Eye (tissue), 1 donor: ENCODE results near the gene RANGAP1.

Source experiments
- DNase-seq: peaks from one replicate; pipeline ENCODE4 v3.0.0-alpha.2; 2015

The RANGAP1 gene

GRCh38 chr22:41231369-41231768, 54.6 kb downstream of the RANGAP1 start:
- DNase-seq = no peak

DNA sequence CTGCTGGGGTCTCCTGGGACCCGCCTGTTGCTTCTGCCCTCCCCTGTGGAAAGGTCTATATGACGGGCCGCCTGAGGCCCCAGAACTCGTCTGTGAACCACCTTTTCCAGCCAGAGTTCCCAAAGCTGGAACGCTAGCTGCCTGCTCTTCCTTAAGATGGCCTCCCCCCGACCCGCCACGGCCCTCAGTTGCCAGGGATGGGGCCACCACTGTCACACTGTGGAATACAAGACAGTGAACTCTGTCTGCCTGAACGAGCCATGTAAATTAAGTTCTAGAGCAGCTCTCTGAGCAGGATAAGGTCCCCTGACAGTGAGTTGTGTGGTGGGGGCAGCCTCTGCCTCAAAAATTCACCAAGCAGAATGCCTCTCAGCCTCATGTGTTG, 55.6 kb downstream of the RANGAP1 start:
- no peak for DNase-seq

DNA sequence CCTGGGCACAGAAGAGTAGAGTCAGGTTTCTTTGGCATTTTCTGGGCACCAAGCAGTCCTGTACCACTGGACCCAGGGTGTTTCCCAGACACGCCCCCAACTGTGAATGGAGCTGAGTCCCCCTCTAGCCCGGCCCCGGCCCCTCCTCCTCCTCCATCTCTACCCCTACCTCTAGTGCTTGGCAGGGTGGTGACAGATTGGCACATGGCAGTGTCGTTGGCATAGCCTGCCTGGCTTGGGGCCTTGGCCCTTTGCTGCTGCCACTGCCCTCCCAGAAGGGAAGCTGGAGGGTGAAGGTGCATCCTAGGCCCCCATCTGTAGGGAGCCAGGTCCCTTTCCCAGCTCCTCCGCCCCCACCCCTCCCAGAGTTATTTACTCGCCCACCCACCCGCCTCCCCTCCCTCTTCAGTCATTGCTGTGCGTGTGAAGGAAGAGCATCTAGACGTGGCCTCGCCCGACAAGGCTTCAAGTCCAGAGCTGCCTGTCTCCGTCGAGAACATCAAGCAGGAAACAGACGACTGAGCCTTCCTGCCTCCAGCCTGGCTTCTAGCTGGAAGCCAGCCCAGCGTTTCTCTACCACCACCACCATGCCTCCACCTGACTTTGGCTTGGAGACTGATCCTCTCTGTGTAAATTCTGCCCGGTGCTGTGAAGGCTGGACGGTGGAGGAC, 56.1 kb downstream of the RANGAP1 start:
- DNase-seq = no peak

DNA sequence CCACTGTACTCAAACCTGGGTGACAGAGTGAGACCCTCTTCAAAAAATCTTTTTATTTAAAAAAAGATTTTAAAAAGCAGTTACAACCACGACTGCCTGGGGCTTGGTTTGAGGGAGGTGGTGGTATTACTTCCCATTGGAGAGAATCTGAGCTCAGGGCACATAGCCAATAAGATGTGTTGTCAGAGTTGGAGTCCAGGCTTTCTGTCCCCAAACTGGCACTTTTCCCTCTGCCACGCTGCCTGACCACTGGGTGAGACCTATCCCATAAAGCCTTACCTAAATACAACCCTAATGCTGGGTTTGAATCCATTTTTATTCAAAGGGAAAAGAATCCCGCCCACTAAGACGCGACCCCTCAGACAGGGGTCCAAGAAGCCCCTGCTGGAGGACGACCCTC, 56.8 kb downstream of the RANGAP1 start:
- DNase-seq = no peak

DNA sequence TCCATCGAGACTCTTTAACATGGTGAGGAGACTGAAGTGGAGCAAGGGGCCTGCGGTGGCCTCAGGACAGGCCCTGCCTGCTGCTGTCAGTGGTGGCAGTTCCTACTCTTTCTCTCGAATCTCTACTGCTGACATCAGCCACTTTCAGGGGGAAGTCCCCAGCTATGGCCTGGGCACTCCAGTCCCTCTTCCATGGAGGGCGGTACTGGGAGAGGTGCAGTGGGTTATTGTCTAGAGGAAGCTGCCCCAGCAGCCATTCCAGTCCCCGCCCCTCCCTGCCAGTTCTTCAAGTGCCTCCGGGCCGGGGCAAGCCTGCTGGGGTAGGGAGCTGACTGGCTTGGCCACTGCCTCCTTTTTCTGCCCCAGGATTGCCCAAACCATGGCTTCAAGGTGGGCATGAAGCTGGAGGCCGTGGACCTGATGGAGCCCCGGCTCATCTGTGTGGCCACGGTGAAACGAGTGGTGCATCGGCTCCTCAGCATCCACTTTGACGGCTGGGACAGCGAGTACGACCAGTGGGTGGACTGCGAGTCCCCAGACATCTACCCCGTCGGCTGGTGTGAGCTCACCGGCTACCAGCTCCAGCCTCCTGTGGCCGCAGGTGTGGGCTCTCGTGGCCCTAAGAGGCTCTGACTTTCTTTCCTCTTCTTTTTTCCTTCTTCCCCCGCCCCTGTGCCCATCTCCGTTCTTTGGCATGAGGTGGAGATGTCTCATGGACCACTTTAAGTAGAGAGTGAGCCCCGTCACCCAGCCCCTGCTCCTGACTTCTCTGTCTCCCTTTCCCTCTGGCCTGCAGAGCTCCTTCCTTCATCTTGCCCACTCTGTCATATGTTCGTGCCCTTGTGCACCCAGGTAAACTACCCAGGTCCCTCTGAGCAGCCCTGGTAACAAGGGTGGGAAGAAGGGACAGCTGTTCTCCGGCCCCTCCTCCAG, 59.0 kb downstream of the RANGAP1 start:
- DNase-seq = no peak

DNA sequence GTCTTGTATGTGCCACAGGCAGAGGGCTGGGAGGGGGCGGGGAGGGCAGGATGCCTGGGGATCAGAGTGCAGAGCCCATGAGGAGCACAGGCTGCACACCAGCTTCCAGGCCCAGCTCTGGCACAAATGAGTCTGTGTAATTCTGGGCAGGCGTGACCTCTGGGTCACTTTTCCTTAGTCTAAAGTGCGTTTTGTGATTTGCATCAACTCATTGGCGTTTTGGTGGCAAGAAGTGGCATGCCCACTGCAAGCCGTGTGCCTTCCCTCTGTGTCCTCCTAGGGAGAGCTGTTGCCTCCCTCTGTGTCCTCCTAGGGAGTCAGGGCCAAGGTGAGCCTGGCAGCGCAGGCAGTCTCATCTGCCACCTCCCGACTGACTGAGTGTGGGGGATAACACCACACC, 62.5 kb downstream of the RANGAP1 start:
- DNase-seq = no peak

DNA sequence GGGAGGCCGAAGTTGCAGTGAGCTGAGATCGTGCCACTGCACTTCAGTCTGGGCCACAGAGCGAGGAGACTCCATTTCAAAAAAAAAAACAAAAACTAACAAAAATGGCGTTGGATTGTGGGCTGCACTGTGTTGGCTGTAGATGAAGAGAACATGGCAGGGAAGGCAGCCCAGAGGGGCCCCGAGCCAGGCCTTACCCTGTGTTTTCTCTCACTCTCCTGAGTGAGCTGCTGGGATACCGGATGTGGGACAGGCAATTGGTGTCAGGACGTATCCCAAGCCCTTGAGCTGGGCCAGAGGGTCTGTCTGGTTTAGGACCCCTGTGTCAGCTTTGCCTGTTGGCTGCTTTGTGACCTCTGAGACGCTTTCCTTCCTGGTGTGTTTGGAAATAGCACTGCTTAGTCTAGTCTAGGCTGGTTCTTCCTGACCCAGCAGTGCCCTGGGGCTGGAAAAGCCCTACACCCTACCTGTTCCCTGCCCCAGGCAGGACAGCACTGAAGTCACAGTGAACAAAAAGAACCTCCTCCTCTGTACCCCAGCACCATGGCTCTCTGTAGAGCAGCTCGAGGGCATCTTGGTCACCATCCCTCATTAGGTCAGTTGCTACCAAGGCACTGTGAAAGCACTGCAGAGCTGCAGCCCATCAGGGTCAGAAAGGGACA, 63.0 kb downstream of the RANGAP1 start:
- no peak for DNase-seq

- peak; percentile 24 for DNase-seq
Measured at GRCh38 chr22:41217553-41218157, 68.3 kb downstream of the RANGAP1 start.

DNA sequence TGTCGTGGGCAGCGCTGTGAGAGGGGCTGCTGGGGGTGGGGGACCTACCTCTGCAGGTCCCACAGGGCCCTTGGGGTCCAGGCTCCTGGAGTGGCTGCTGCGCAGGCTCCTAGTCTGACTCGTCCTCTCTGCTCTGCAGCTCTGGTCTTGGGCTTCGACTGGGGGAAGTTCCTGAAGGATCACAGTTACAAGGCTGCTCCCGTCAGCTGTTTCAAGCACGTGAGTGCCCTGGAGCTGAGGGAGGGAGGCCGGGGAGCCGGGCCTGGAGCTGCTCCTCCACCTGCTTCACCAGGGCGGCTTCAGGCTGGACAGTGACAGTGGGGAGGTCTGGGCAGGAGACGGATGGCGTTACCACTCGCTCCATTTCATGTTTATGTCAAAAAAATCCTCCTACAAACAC, 69.0 kb downstream of the RANGAP1 start:
- DNase-seq = no peak

DNA sequence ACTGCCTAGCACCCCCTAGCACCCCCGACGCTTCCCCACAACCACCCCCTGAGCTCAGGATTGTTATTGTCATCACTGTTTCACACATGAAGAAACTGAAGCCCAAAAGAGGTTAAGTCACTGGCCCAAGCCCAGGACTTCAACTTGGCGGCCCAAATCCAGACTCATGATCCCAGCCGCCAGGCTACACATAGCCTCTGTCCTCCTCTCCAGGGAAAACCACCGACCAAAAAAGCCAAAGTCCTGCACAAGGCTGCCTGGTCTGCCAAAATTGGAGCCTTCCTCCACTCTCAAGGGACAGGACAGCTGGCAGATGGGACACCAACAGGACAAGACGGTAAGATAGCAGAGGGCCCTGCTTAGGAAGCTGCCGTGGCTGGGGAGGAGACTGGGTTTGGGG, 70.1 kb downstream of the RANGAP1 start:
- DNase-seq = no peak

DNA sequence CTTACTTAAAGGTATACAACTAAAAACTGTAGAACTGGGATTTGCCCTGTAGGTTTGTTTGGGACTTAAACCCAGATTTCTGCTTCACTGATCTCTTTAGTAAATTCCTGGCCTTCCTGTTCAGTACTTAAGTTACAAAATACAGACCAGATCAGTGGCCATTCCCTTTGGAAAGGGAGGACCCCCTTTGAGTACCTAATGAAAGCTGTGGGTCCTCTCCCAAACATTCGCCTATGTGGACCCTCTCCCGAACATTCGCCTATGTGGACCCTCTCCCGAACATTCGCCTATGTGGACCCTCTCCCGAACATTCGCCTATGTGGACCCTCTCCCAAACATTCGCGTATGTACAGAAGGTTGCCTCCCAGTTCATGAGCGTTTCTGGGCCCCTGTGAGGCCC, 70.6 kb downstream of the RANGAP1 start:
- DNase-seq = no peak

DNA sequence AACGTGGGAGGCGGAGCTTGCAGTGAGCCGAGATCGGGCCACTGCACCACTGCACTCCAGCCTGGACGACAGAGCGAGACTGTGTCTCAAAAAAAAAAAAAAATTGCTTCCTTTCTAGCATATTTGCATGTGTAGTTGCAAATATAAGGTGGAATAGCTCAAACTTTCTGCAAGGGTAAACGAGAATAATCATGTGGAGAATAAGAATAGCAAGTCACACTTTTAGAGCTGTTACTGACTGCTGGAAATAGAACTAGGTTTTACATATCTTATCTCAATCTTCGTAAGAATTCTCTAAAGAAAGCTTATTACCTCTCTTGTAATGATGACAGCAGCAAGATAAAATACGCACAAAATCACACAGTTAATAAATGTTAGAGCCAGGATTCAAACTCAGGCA, 79.3 kb downstream of the RANGAP1 start:
- no peak for DNase-seq

DNA sequence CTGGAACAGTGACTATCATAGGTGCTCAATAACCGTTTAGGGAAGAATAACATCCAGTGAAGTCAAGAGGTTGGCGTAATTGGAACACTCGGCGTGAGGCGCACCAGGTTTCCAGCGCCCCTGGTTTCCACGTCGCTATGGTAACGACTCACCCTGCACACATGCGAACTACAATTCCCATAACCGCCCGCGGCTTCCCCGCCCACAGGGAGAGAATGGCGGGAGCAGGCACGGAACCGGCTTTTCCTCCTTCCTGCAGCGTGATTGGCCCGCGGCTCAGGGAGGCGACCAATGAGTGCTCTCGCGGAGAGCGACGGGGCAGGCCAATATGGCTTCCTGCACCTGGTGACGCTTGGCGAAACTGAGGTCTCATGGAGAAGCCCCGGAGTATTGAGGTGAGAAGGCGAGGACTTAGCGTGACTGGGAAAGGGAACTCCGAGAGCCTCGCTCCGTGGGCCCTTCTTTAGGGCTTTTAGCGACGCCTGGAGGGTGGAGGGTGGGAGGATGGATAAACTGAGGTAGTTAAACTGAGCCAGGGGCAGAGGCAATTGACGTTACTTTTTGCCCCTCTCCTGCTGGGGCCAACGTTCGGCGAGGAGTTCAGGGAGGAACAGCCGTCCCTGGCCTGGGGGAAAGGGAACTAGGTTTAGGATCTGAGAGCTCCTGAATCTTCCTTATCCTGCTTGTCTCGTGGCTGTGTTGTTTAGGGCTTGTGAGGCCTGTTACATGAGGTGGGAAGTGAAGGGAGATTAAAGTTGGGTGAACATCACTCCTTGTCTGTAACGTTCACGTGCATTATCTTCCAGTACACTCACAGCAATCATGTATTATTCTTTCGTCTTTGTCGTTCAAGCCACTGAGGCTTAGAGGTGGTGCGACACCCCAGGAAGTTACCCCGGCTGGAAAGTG, 80.7 kb downstream of the RANGAP1 start, which contains the start of gene L3MBTL2:
Gene L3MBTL2, plus strand, starts transcription at position 321 of the 909 bp plus-strand sequence. Its CDS starts 51 bp downstream, at position 372.
- DNase-seq = peak; percentile 99

- DNase-seq = no peak
Measured at GRCh38 chr22:41204066-41204465, 81.9 kb downstream of the RANGAP1 start.

GRCh38 chr22:41203118-41203517, 82.9 kb downstream of the RANGAP1 start:
- no peak for DNase-seq

- no peak for DNase-seq
Measured at GRCh38 chr22:41201141-41201540, 84.8 kb downstream of the RANGAP1 start.

GRCh38 chr22:41198027-41198580, 87.9 kb downstream of the RANGAP1 start:
- peak; percentile 59 for DNase-seq

GRCh38 chr22:41197038-41197972, 88.7 kb downstream of the RANGAP1 start:
- peak; percentile 91 for DNase-seq
